NCI-H1930 (cell line): ENCODE data around the gene ZFAND2A.
"Not testable (repeated sequence)": the region's sequence is repeated elsewhere in the genome, so short reads cannot be mapped to it uniquely, and the experiment has no call there.

Experiments
- DNase-seq, 2 experiments: peaks; one replicate each; lab custom pipeline; 2025; lab: John Stamatoyannopoulos, UW

ZFAND2A gene

DNA sequence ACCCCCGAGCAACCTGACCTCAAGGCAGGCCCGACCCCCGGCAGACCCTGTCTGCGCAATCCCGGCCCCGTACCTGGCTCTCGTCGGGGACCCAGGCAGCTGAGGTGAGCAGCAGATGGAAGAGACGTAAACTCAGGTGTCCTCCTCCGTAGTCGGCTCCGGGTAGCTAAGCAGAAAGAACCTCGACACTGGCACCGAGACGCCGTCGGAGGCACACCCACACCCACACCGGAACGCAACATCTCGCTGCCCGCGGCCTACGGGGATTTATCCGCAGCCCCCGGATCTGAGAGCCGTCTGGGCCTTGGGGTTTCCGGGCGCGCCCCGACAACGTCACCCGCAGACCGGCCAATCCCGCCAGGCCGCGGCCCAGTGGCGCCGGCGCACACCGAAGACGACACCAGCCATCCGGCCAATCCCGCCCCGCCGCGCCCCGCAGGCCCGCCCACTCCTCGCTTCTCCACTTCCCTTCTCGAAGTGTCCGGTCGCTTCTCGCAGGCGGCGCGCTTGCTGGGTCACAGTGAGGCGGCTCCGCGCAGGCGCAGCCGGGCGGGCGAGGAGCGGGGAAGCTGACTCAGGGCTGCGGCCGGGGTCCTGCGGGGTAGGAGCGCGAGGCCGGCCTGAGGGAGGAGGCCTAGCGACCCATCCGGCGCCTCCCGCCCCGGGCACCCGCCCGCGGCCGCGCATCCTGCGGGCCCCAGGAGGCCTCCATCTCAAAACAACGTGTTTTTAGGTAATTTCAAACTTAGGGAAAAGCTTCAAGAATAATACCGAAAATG lies at the start of gene ZFAND2A:
Gene ZFAND2A (minus strand): TSS at position 306 of the 779 bp plus-strand sequence. CDS start 1,984 bp downstream, outside the sequence.
- peak; percentile 90 to 97 for DNase-seq

DNA sequence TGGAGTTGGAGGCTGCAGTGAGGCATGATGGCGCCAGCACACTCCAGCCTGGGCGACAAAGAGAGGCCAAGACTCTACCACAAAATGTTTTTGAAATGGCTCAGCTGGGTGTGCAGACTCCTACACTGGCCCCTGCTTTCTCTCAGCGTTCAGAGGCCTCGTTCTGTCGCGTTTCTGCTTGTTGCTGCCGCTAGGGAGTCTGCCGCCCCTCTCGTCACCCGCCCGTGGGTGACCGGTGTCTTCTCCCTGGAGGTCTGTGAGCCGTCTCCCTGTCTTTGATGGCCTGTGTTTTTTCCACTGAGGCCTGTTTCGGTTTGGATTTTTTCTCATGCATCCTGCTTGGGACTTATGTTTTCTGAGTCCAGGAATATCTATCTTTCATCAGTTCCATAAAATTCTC lies 49.1 kb upstream of the ZFAND2A start:
- no peak for DNase-seq

DNA sequence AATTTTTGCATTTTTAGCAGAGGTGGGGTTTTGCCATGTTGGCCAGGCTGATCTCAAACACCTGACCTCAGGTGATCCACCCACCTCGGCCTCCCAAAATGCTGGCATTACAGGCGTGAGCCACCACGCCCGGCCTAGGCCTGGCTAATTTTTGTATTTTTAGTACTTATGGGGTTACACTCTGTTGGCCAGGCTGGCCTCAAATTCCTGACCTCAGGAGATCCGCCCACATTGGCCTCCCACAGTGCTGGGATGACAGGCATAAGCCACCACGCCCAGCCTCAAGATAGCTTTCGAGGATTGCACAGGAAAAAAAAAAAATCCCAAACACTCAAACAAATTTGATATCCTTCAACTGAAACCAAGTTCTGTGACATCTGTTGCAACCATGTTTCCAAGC lies 45.7 kb upstream of the ZFAND2A start:
- not testable (repeated sequence) for DNase-seq

DNA sequence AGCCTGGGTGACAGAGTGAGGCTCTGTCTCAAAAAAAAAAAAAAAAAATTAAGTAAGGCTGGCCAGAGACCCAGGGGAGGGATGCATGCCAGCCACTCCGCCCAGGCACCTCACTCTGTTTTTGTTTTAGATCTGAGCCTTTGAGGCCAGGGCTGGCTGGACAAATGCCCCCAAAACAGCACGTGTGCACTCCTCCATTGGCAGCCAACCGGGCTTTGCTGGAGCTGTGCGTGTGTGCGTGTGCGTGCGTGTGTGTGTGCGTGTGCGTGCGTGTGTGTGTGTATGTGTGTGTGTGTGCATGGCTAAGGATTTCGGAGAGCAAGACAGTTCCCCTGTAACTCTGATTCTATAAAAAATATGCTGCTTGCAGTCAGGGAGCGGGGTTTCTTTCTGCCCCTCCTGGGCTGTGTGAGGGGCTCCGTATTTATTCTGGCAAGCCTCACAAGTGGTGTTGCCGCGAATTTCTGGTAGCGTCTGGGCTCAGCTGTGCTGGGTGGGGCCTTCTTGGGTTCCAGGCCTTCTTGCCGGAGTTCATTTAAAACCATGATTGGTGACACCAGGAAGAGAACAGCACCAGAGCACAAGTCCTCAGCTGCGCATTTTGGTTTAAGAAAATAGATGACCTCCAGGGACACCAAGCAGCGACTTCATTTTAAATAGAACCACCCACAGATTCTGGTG lies 44.6 kb upstream of the ZFAND2A start:
- no peak for DNase-seq

DNA sequence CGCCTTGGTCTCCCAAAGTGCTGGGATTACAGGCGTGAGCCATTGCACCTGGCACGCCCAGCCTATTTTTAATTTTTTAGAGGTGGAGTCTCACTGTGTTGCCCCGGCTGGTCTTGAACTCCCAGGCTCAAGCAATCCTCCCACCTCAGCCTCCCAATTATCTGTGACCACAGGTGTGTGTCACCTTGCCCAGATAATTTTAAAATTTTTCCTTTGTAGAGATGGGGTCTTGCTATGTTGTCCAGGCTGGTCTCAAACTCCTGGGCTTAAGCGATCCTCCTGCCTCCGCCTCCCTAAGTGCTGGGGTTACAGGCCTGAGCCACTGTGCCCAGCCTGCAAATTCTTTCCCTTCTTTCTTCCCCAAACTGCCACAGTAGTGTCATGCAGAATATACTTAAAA lies 42.9 kb upstream of the ZFAND2A start:
- DNase-seq, result not testable (repeated sequence)

DNA sequence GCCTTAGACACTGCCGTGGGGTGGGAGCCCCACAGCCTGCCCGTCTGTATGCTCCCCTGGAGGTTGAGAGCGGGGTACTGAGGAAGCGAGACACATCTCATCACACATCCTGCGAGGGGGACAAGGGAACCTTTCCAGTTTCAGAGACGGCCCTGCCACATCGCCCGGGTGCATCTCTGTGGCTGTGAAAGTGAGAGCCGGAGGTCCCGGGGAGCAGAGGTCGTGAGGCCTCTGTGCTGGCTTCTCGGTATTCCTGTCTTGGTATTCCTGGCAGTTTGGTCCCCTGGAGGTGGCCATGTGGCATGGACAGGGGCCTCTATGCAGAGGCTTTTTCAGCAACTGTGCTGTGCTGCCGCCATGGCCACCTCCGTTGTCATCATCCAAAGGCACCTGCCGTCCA lies 41.9 kb upstream of the ZFAND2A start:
- DNase-seq, result no peak

GRCh38 chr7:1200045-1200444 lies 40.0 kb upstream of the ZFAND2A start:
- no peak for DNase-seq

GRCh38 chr7:1197997-1198625 lies 38.1 kb upstream of the ZFAND2A start:
- no peak for DNase-seq

GRCh38 chr7:1196950-1197349 lies 37.0 kb upstream of the ZFAND2A start:
- DNase-seq, result no peak

GRCh38 chr7:1196441-1196840 lies 36.4 kb upstream of the ZFAND2A start:
- DNase-seq, result not testable (repeated sequence)

DNA sequence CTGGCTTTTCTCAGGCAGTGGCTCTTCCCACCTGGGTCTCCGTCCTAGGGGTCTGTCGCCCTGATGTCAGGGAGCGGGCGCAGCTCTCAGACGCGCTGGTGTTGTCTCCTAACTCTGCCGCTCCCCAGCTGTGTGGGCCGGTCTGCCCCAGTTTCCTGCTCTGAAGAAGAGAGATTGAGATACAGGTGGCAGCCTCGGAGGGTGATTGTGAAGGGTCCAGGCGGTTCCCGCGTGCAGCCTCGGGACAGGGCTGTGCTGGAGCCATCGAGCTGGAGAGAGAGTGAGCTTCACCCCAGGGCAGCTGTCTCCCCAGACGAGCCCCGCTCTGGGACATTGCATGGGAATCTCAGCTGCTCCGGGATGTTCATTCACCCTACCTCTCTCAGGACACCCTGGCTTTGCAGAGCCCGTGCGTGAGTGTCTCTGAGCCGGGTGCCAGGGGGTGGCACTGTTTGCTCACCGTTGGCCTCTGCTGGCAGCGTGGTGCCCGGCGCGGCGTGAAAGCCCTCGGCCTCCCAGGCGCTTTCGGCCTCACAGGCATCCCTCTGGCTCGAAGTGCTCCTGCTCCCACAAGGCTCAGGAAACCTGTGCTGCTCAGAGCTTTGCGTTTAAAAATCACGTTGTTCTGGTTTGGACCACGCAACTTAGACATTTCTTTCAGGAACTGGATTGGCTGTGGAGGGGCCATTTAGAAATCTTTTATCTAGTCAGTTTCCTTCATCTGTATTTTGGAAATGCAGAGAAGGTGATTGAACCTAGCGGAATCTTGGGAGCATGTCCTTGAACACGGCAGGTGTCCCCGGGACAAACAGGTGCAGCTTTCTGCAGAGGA lies 33.8 kb upstream of the ZFAND2A start:
- DNase-seq, result no peak

DNA sequence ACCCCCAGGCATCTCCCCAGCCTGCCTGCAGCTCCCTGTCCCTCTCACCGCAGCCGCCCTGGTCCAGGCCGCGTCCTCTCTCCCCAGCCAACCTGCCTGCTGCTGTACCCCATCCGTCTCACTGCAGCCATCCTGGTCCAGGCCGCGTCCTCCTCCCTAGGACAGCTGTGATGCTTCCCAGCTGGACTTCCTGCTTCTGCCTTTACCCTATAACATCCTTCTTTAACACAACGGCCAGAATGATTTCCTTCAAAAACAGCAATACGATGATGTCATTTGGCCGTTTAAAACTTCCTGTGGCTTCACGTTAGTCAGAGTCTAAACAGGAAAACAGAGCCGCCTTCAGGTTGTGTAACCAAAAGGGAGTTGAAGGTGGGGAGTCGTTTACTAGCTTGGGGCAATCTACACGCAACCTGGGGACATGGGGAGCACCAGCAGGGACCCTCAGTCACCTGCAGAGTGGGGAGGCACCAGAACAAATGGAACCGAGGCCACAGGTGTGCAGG lies 32.2 kb upstream of the ZFAND2A start:
- no peak for DNase-seq

GRCh38 chr7:1189986-1190772 lies 30.2 kb upstream of the ZFAND2A start:
- DNase-seq, result no peak

DNA sequence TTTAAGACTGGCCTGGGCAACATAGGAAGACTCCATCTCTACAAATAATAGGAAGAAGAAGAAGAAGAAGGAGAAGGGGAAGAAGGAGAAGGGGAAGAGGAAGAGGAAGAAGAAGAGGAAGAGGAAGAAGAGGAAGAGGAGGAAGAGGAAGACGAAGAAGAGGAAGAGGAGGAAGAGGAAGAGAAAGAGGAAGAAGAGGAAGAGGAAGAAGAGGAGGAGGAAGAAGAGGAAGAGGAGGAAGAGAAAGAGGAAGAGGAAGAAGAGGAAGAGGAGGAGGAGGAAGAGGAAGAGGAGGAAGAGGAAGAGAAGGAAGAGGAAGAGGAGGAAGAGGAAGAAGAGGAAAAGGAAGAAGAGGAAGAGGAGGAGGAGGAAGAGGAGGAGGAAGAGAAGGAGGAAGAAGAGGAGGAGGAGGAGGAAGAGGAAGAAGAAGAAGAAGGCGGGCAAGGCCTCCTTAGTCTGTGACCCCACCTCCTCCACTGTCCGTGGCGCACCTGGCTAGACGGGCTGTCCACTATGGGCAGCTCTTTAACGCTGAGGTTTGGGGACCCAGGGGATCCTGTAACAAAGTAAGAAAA lies 28.8 kb upstream of the ZFAND2A start:
- no peak for DNase-seq

DNA sequence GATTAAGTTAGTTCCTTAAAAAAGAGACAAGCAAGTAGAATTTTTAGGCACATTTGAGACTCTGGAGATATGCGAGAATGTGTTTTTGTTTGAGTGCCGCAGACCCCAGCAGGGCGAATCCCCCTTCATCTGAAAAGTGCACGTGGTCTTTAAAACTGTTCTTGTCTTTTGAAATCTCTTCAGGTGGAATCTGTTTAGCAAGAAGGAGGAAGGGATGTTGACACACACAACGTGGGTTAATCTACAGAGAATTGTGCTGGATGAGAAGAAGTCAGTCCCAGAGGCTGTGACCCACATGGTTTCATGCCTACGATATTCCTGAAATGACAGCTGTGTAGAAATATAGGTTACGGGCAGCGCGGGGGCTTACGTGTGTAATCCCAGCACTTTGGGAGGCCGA lies 27.1 kb upstream of the ZFAND2A start:
- DNase-seq, result no peak

- DNase-seq, result no peak
Measured at GRCh38 chr7:1181640-1182039, 21.6 kb upstream of the ZFAND2A start.

GRCh38 chr7:1181031-1181430 lies 21.0 kb upstream of the ZFAND2A start:
- DNase-seq, result no peak

DNA sequence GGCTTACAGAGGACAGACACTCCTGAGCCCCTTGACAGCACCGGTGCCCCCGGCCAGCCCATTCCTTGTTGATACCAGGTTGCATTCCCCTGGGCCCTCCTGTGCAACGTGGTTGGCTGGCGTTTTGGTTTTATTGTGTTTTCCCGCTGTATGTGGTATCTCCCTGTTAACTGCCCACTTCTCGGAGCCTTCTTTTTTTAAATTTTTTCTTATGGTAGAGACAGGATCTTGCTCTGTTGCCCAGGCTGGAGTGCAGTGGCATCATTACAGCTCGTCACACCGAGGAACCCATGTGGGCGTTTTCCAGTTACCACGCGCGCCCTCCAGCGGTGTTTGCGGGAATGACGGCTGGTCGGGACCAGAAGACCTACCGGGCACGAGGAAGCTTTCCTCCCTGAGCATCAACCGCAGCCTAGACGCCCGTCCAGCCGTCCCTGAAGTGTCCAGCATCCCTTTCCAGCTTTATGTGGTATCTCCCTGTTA lies 16.9 kb upstream of the ZFAND2A start:
- peak; percentile 36 to 46 for DNase-seq

DNA sequence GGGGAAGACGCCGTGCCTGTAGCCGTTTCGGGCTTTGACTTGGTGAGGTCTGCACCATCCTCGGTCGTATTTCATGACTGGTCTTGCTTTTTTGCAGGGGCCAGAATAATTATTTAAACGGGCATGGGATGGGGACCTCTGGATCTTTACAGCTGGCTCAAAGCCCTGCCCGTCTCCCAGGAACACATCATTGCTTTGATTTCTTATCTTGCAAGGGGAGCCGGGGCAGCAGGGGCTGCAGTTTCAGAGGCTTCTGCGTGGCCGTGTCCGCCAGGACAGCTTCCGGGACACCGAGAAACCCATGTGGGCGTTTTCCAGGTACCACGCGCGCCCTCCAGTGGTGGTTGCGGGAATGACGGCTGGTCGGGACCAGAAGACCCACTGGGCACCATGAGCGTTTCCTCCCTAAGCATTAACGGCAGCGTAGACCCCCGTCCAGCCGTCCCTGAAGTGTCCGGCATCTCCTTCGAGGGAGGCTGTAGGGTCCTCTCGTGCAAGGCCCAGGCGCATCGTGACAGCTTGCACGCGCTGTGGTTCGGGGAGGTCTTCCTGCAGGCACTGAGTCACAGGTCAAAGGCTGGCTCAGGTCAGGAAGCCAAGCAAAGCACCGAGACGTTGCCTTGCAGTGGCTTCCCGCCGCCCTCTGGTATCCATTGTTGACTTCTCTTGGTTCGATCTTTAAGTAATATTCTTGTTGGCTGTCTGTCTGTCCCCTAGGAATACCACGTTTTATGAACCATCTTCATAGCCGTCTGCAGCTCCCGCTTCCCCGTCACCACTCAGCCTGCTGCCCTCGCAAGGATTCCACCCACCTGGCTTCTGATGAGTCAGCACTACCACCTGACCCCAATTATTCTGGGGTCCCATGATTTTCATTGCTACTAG lies 16.2 kb upstream of the ZFAND2A start:
- DNase-seq, result peak; percentile 63 to 76

DNA sequence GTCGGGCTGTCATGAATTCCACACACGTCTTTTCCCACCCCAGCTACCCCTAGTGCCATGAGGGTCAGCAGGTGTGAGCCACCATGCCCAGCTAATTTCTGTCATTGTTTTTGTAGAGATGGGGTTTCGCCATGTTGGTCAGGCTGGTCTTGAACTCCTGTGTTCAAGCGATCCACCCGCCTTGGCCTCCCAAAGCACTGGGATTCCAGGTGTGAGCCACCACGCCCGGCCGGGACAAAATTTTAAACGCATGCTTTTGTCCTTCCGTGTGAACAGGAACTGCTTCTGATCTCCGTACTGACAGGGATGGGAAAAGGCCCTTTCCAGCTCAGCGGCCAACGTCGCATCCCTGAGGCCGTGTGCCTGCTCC lies 15.6 kb upstream of the ZFAND2A start:
- DNase-seq, result no peak
